BLaER1 (cell line): ENCODE data around the gene HESX1.
A peak's percentile ranks its signal among the peaks of the same experiment; 100 is the strongest.

Source experiments
- H3K27ac ChIP-seq: shearing (Covaris generic); formaldehyde crosslinking; 2 replicates; pipeline ENCODE4 v1.8.1; 2022
- H3K27me3 ChIP-seq: shearing (Covaris generic); formaldehyde crosslinking; 2 replicates; pipeline ENCODE4 v1.8.1; 2022
- H3K36me3 ChIP-seq: shearing (Covaris generic); formaldehyde crosslinking; 2 replicates; pipeline ENCODE4 v1.8.1; 2022
- H3K4me1 ChIP-seq: shearing (Covaris generic); formaldehyde crosslinking; 2 replicates; pipeline ENCODE4 v1.8.1; 2022
- H3K4me2 ChIP-seq: shearing (Covaris generic); formaldehyde crosslinking; 2 replicates; pipeline ENCODE4 v1.8.1; 2022
- H3K4me3 ChIP-seq: shearing (Covaris generic); formaldehyde crosslinking; 2 replicates; pipeline ENCODE4 v1.8.1; 2022
- H3K9ac ChIP-seq: shearing (Covaris generic); formaldehyde crosslinking; 2 replicates; pipeline ENCODE4 v1.8.1; 2022
- H3K9me3 ChIP-seq: shearing (Covaris generic); formaldehyde crosslinking; 2 replicates; pipeline ENCODE4 v1.8.1; 2022
- H4K20me1 ChIP-seq: shearing (Covaris generic); formaldehyde crosslinking; 2 replicates; pipeline ENCODE4 v1.8.1; 2022
- Cebpa-rat ChIP-seq: shearing (Covaris generic); IDR thresholded peaks from 2 replicates; pipeline ENCODE4 v1.8.1; 2022

The HESX1 gene

DNA sequence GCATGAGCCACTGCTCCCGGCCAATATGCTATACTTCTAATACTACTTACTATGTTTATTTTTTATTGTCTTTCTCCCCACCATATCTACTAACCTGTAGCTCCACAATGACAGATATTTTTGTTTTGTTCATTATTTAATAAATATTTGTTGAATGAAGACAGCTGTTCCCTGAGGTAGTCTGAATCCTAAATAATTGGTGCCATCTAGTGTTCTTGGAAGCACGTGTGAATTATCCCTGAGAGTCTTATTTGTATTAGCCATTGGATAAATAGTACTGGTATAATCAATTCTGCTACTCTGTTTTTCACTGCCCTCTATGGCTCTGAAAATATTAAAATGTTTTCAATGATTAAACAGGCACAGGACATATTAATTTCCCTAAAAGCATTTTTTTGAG is 22.1 kb upstream of the HESX1 start:
- no peaks in the 10 kb centered on the region for H4K20me1 ChIP-seq
- H3K9ac ChIP-seq, result no peak overlapping the region
- no peaks in the 10 kb centered on the region for H3K9me3 ChIP-seq
- H3K27ac ChIP-seq, result no peak overlapping the region
- no peaks in the 10 kb centered on the region for H3K36me3 ChIP-seq
- peaks cover 28% of the 10 kb centered on the region for H3K4me1 ChIP-seq
- H3K27me3 ChIP-seq, result no peaks in the 10 kb centered on the region
- no peak overlapping the region for H3K4me3 ChIP-seq
- TF ChIP-seq Cebpa-rat, result no peak
- H3K4me2 ChIP-seq, result no peak overlapping the region

DNA sequence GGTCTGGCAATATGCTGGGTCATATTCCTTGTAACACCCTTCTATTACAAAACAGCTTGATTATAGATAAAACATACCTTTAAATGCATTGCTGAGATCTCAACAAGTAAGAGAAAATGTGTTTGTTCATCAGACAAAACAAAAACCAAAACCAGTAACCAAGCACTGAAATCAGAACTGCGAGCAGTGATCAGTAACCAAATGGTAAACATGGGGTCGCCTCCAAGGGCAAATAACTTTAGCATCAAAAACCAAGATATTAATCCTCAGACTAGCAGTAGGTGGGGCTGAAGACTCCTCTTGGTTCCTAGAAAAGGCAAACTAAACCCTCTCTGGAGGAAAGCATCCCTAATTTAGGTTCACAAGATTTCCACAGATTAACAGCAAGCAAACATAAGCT is 6.6 kb upstream of the HESX1 start:
- no peaks in the 10 kb centered on the region for H3K9me3 ChIP-seq
- no peaks in the 10 kb centered on the region for H4K20me1 ChIP-seq
- no peaks in the 10 kb centered on the region for H3K4me1 ChIP-seq
- no peaks in the 10 kb centered on the region for H3K27me3 ChIP-seq
- no peak overlapping the region for H3K4me3 ChIP-seq
- no peak overlapping the region for H3K9ac ChIP-seq
- TF ChIP-seq Cebpa-rat, result no peak
- H3K36me3 ChIP-seq, result no peaks in the 10 kb centered on the region
- H3K27ac ChIP-seq, result no peak overlapping the region
- no peak overlapping the region for H3K4me2 ChIP-seq

DNA sequence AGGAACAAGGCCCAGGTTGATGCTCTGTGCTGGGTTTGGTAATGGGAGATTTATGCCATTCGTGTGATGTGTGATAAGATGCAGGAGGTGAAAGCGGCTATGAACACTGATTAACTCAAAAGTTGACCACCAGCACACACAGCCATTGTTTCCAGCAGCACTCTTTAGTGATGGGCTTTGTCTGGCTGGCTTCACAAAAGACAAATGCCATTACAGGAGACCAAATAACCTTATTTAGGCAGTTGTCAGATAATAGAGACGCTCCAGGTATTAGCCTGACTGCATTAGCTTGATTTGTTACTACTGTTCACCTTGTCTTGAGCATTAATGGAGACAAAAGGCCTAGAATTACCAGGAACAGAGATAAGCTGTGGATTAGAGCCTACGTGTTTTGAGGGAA is 5.1 kb downstream of the HESX1 start:
- peaks cover 3% of the 10 kb centered on the region; the same call in 1 of the 2 replicates for H3K4me1 ChIP-seq
- TF ChIP-seq Cebpa-rat, result no peak
- no peak overlapping the region for H3K27ac ChIP-seq

DNA sequence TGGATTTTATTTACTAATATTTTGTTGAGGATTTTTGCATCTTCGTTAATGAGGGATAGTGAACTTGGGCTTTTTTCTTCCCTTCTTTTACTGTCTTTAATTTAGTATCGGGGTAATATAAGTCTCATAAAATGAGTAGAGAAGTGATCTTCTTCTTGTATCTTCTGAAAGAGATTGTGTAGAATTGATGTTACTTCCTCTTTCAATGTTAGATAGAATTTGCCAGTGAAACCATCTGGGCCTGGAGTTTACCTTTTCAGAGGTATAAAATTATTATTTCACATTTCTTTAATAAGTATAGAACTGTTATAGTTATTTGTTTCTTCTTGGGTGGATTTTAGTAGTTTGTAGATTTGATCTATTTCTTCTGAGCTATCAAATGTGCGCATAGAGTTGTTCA is 7.8 kb downstream of the HESX1 start:
- no peak for TF ChIP-seq Cebpa-rat
- no peak overlapping the region for H3K4me3 ChIP-seq
- H4K20me1 ChIP-seq, result no peaks in the 10 kb centered on the region
- H3K4me2 ChIP-seq, result no peak overlapping the region
- H3K27me3 ChIP-seq, result no peaks in the 10 kb centered on the region
- H3K36me3 ChIP-seq, result no peaks in the 10 kb centered on the region
- no peak overlapping the region for H3K27ac ChIP-seq
- no peaks in the 10 kb centered on the region for H3K4me1 ChIP-seq
- no peak overlapping the region for H3K9ac ChIP-seq
- H3K9me3 ChIP-seq, result no peaks in the 10 kb centered on the region

More for the DNA sequence above, 5.1 kb downstream of the HESX1 start:
- no peaks in the 10 kb centered on the region for H4K20me1 ChIP-seq
- no peak overlapping the region for H3K9ac ChIP-seq
- H3K4me2 ChIP-seq, result no peak overlapping the region
- H3K27me3 ChIP-seq, result no peaks in the 10 kb centered on the region
- H3K4me3 ChIP-seq, result no peak overlapping the region
- H3K9me3 ChIP-seq, result no peaks in the 10 kb centered on the region
- H3K36me3 ChIP-seq, result no peaks in the 10 kb centered on the region

DNA sequence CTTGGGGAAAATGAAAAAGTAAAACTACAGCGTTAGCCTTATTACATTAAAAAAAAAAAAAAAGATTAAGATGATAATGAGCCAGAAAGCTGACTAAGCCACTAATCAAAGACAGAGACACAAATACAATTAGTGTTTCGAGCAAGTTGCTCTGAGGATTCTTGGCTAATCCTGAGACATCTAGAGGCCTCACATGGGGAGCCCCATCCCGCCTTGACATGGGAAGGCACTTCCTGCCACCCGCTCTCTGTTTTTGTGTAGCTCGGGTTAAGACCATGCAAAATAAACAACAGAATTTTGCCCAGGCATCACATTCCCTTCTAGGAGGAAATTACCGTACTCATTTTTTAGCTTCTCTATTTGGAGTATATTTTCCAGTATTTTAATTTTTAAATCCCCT is 15.3 kb downstream of the HESX1 start:
- no peaks in the 10 kb centered on the region for H4K20me1 ChIP-seq
- no peaks in the 10 kb centered on the region for H3K36me3 ChIP-seq
- no peaks in the 10 kb centered on the region for H3K4me1 ChIP-seq
- H3K9me3 ChIP-seq, result peaks cover 12% of the 10 kb centered on the region; the same call in 1 of the 2 replicates
- H3K4me3 ChIP-seq, result no peak overlapping the region
- no peak overlapping the region for H3K4me2 ChIP-seq
- H3K9ac ChIP-seq, result no peak overlapping the region
- H3K27me3 ChIP-seq, result no peaks in the 10 kb centered on the region
- no peak for TF ChIP-seq Cebpa-rat
- no peak overlapping the region for H3K27ac ChIP-seq

DNA sequence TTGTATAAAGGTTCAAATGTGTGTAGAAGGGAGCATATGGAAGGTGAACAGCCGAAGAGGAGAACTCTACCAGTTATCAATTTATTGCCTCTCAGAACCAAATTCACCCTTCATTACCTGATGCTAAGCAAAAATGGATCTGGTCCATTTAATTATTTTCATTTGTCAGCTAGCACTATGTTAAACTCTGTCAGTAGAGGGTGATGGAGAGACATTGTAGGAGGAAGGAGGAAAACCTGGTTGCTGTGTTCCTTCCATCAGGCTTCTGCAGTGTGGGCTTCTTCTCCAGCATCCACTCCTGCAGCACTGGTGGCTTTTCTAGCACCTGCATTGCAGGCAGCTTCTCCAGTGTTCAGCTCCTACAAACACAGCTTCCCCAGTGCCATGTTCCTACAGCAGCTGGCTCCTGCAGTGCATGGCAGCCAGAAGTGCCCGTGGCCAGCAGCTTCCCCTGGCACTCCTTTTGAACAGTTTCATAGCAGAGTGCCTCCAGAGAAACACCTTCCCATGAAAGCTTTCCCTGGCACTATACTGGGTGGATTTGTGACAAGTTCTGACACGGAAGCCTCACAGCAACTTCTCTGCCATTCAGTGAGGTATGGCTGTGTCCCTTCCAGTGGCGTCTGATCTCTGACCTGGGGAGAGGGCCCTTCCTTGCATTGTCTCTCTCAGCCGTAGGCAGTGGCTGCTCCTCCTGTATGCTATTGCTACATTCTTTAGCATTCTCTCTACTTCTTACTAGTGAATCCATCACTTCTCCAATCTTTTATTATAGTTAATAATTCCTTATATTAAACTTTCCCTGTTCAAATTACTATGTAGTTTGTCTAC is 20.0 kb downstream of the HESX1 start:
- no peak for TF ChIP-seq Cebpa-rat
- Histone ChIP-seq H3K4me3 (no peak overlapping the region), H3K4me2 (no peak overlapping the region), H3K27me3 (no peaks in the 10 kb centered on the region), H3K4me1 (peaks cover 7% of the 10 kb centered on the region), H3K27ac (no peak overlapping the region), H3K9me3 (peaks cover 12% of the 10 kb centered on the region; the same call in 1 of the 2 replicates), H3K9ac (no peak overlapping the region), H3K36me3 (no peaks in the 10 kb centered on the region), H4K20me1 (no peaks in the 10 kb centered on the region)

DNA sequence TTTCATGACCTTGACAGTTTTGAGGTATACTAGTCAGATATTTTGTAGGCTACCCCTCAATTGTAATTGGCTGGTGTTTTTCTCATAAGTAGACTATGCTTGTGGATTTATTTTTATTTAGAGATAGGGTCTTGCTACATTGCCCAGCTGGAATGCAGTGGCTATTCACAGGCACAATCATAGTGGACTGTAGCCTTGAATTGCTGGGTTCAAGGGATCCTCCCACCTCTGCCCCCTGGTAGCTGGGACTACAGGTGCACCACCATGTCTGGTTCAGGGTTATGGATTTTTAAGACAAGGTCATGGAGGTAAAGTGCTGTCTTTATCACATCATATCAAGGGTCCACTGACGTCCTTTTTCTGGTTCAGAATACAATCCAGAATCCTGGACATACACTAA is 23.7 kb downstream of the HESX1 start:
- no peaks in the 10 kb centered on the region for H3K27me3 ChIP-seq
- no peaks in the 10 kb centered on the region for H3K36me3 ChIP-seq
- H3K4me3 ChIP-seq, result no peak overlapping the region
- H3K9me3 ChIP-seq, result no peaks in the 10 kb centered on the region
- no peak for TF ChIP-seq Cebpa-rat
- H3K4me2 ChIP-seq, result no peak overlapping the region
- peaks cover 20% of the 10 kb centered on the region for H3K4me1 ChIP-seq
- H3K9ac ChIP-seq, result no peak overlapping the region
- H4K20me1 ChIP-seq, result no peaks in the 10 kb centered on the region
- no peak overlapping the region for H3K27ac ChIP-seq

DNA sequence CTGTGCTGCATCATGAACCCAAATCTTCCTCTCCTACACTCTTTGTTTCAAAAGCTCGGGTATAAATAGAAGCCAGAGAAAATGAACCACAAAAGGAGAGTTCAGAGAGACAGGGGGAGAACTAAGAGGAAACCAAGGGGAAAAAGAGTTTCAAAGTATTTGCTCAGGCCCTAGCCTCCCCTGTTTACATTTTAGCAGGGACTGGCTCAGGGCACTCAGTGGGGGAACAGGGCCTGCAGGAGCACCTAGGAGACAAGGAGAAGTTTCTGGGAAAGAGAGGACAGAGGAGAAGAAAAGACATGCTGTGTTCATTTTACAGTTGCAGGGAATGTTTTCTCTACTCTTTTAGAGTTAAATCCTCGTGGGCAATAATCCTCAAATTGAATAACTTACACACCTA is 26.1 kb downstream of the HESX1 start:
- Histone ChIP-seq H3K9me3 (no peaks in the 10 kb centered on the region), H3K4me2 (peak overlapping the region; percentile 35), H3K4me1 (peaks cover 37% of the 10 kb centered on the region), H3K27me3 (no peaks in the 10 kb centered on the region), H3K36me3 (no peaks in the 10 kb centered on the region), H4K20me1 (no peaks in the 10 kb centered on the region), H3K9ac (no peak overlapping the region), H3K4me3 (no peak overlapping the region), H3K27ac (no peak overlapping the region)
- TF ChIP-seq Cebpa-rat, result no peak

DNA sequence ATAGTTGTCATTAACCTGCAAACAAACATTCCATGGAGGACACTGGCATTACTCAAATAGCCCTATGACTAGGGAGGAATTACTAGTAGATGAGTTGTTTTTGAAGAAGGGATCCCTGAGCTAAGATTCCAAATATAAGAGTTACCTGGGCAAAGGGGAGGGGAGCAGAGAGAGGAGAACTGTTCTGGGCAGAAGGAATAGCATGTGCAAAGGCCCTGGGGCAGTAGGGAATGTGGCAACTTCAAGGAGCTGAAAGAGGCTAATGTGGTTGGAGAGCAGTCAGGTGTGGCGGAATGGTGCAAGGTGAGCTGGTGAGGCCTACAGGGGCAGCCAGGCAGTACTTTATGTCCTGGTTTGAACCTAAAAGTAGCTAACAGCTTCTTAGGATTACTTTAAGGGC is 28.8 kb downstream of the HESX1 start:
- no peaks in the 10 kb centered on the region for H3K27me3 ChIP-seq
- no peaks in the 10 kb centered on the region for H3K36me3 ChIP-seq
- H3K4me3 ChIP-seq, result no peak overlapping the region
- H3K9me3 ChIP-seq, result no peaks in the 10 kb centered on the region
- no peak overlapping the region for H3K9ac ChIP-seq
- no peak overlapping the region for H3K4me2 ChIP-seq
- H3K4me1 ChIP-seq, result peaks cover 37% of the 10 kb centered on the region
- no peaks in the 10 kb centered on the region for H4K20me1 ChIP-seq
- no peak overlapping the region for H3K27ac ChIP-seq
- TF ChIP-seq Cebpa-rat, result no peak

DNA sequence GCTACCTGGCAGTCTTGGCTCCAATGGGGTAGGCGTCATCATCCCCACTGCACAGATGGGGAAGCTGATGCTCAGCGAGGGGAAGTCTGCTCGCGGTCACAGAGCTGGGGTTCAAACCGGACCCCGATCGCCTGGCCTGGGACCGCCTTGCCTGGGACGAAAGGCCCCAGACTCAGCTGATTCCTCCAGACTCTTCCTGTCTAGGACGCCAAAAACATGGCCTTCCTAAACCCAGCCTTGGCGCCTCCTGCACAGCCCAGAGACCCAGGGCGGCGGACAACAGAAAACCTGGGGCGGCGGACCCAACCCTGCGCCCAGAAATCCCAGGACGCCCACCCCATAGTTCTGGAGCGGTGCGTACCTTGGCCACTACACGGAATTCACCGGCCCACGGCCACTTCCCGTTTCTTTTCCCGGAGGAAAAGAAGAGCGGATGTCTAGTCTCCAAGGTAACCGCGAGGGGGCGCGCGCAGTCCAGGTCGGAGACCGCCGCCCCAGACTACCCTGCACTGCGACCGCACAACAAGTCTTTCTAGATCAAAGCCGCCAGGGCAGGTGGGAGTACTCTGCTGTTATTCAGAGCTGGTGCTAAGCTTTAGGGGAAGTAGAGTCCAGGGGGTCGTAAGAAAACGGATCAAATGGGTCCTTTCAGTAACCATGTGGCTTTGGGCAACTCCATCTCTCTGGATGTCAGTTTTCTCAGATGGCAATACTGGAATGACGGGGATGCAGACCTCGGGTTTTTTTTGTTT is 29.7 kb downstream of the HESX1 start:
- Histone ChIP-seq H3K27me3 (peaks cover 2% of the 10 kb centered on the region), H4K20me1 (no peaks in the 10 kb centered on the region), H3K4me2 (peak overlapping the region; percentile 76), H3K4me3 (peak overlapping the region; percentile 63), H3K36me3 (no peaks in the 10 kb centered on the region), H3K9ac (no peak overlapping the region; the same call in 1 of the 2 replicates), H3K9me3 (no peaks in the 10 kb centered on the region), H3K4me1 (peaks cover 36% of the 10 kb centered on the region), H3K27ac (no peak overlapping the region)
- no peak for TF ChIP-seq Cebpa-rat
